CD4-positive, alpha-beta T cell treated with Interleukin-6 for 4 hours (primary cell): ENCODE measurements around the gene KCTD17.

Experiments used
- DNase-seq: peaks from one replicate; pipeline ENCODE4 v3.0.0-alpha.2; 2020; ENCODE audit warnings: mixed read lengths

The KCTD17 gene

GRCh38 chr22:37080438-37080837 lies 28.9 kb downstream of the KCTD17 start:
- no peak for DNase-seq

GRCh38 chr22:37080838-37081237 lies 29.3 kb downstream of the KCTD17 start:
- no peak for DNase-seq

GRCh38 chr22:37082251-37082873 lies 30.8 kb downstream of the KCTD17 start:
- no peak for DNase-seq

- DNase-seq = no peak
These were observed 32.4 kb downstream of the KCTD17 start for GRCh38 chr22:37083914-37084313.

- DNase-seq = no peak
These were observed 32.8 kb downstream of the KCTD17 start for GRCh38 chr22:37084385-37084784.

GRCh38 chr22:37086184-37086583 lies 34.6 kb downstream of the KCTD17 start:
- no peak for DNase-seq

GRCh38 chr22:37088108-37088605 lies 36.6 kb downstream of the KCTD17 start:
- no peak for DNase-seq

GRCh38 chr22:37088750-37089408 lies 37.3 kb downstream of the KCTD17 start:
- DNase-seq = no peak

GRCh38 chr22:37089434-37089833 lies 37.9 kb downstream of the KCTD17 start:
- no peak for DNase-seq

- no peak for DNase-seq
These were observed 39.6 kb downstream of the KCTD17 start for GRCh38 chr22:37090920-37091695.

GRCh38 chr22:37091994-37092393 lies 40.5 kb downstream of the KCTD17 start:
- no peak for DNase-seq

GRCh38 chr22:37092997-37093396 lies 41.5 kb downstream of the KCTD17 start:
- no peak for DNase-seq

GRCh38 chr22:37094239-37094638 lies 42.7 kb downstream of the KCTD17 start:
- DNase-seq = no peak

GRCh38 chr22:37095113-37095512 lies 43.6 kb downstream of the KCTD17 start:
- peak; percentile 26 for DNase-seq

GRCh38 chr22:37097346-37097745 lies 45.8 kb downstream of the KCTD17 start:
- no peak for DNase-seq

GRCh38 chr22:37098976-37099591 lies 47.5 kb downstream of the KCTD17 start:
- DNase-seq = peak; percentile 55

- peak; percentile 31 for DNase-seq
These were observed 49.1 kb downstream of the KCTD17 start for GRCh38 chr22:37100589-37101127.

GRCh38 chr22:37101311-37102066 lies 49.9 kb downstream of the KCTD17 start:
- DNase-seq = no peak

GRCh38 chr22:37103151-37103550 lies 51.6 kb downstream of the KCTD17 start:
- DNase-seq = no peak

- DNase-seq = no peak
These were observed 52.3 kb downstream of the KCTD17 start for GRCh38 chr22:37103656-37104452.

- DNase-seq = no peak
These were observed 53.6 kb downstream of the KCTD17 start for GRCh38 chr22:37105154-37105553.
